B cell (primary cell): ENCODE results near the gene TSSK6. TPM values are rescaled to one million over a fixed set of nuclear protein-coding genes. Genes with fewer than 3 reads are reported as not detected.

ENCODE experiments used
- ATAC-seq: fragments of 200-7000 bp; cut with Tn5 transposase; one replicate; pipeline ENCODE4 v1.10.0; 2021; ENCODE audit warnings: low read depth, mild to moderate bottlenecking, moderate number of reproducible peaks, moderate library complexity
- CTCF ChIA-PET: fragments of 350-600 bp; sonication (Branson Sonifier 250); formaldehyde crosslinking; loops from one replicate; lab custom pipeline; 2021; ENCODE audit warnings: antibody characterized with exemption, inconsistent platforms; lab: Charles Lee
- POLR2A ChIA-PET: fragments of 350-600 bp; sonication (Branson Sonifier 250); formaldehyde crosslinking; loops from one replicate; lab custom pipeline; 2021; ENCODE audit warnings: antibody characterized with exemption; lab: Charles Lee
- DNase-seq: peaks from one replicate; pipeline ENCODE4 v3.0.0; 2013
- H2AFZ ChIP-seq: 2 replicates; pipeline ENCODE4 v1.6.1; 2012; ENCODE audit warnings: mild to moderate bottlenecking, low read depth, low read length; ENCODE audit not compliant: insufficient read depth, poor library complexity, severe bottlenecking
- H3K27ac ChIP-seq, 2 donors: 1 replicate in 1 of 2; 2 replicates in 1 of 2; pipeline ENCODE4 v1.5.1; 2012 to 2013; ENCODE audit warnings: low read length in 2 of 2, mild to moderate bottlenecking in 2 of 2, moderate library complexity in 1 of 2
- H3K27me3 ChIP-seq, 4 experiments: fragments of 200-600 bp in 1 of 4; sonication (generic) in 1 of 4; replicated peaks in 1 of 4; 1 replicate in 2 of 4; 2 replicates in 2 of 4; pipeline versions ENCODE4 v1.6.1 to v1.7.0; 2013 to 2016; ENCODE audit warnings: low read length in 3 of 4, mild to moderate bottlenecking in 2 of 4, mixed read lengths in 1 of 4, moderate library complexity in 1 of 4; ENCODE audit not compliant: insufficient read depth in 4 of 4, control insufficient read depth in 3 of 4; ENCODE audit errors: control extremely low read depth in 1 of 4
- H3K36me3 ChIP-seq, 2 experiments: replicated peaks in 1 of 2; 1 replicate in 1 of 2; 2 replicates in 1 of 2; pipeline versions ENCODE4 v1.6.1 to v1.7.1; 2013; ENCODE audit warnings: low read length in 1 of 2; ENCODE audit not compliant: insufficient read depth in 2 of 2, control insufficient read depth in 1 of 2; ENCODE audit errors: control extremely low read depth in 1 of 2, extremely low read depth in 1 of 2
- H3K4me1 ChIP-seq, 2 donors: fragments of 200-600 bp in 1 of 2; sonication (generic) in 1 of 2; 1 replicate in 1 of 2; 2 replicates in 1 of 2; pipeline versions ENCODE4 v1.5.1 to v1.6.1; 2013 to 2017; ENCODE audit warnings: low read length in 2 of 2; ENCODE audit not compliant: control insufficient read depth in 2 of 2, insufficient read depth in 2 of 2
- H3K4me2 ChIP-seq: replicated peaks from 2 replicates; pipeline ENCODE3; 2012; ENCODE audit warnings: mild to moderate bottlenecking, low read depth, low read length; ENCODE audit not compliant: poor library complexity, severe bottlenecking
- H3K4me3 ChIP-seq, 5 experiments: fragments of 200-600 bp in 1 of 5; sonication (generic) in 1 of 5; 1 replicate in 3 of 5; 2 replicates in 2 of 5; pipeline versions ENCODE4 v1.5.1 to v1.7.0; 2011 to 2016; ENCODE audit warnings: low read length in 4 of 5, mild to moderate bottlenecking in 4 of 5, low read depth in 2 of 5, control low read depth in 1 of 5, moderate library complexity in 1 of 5; ENCODE audit not compliant: insufficient read depth in 1 of 5; ENCODE audit errors: control extremely low read depth in 1 of 5, extremely low read depth in 1 of 5
- H3K79me2 ChIP-seq: fragments of 200-600 bp; sonication (generic); one replicate; pipeline ENCODE4 v1.6.0; 2016; ENCODE audit warnings: low read length; ENCODE audit not compliant: control insufficient read depth, insufficient read depth
- H3K9ac ChIP-seq: fragments of 200-600 bp; sonication (generic); 2 replicates; pipeline ENCODE4 v1.6.1; 2017; ENCODE audit warnings: mild to moderate bottlenecking, low read length, moderate library complexity
- H3K9me3 ChIP-seq, 3 donors: one replicate each; pipeline versions ENCODE4 v1.6.1 to v1.7.1; 2013; ENCODE audit warnings: low read length in 2 of 3; ENCODE audit not compliant: control insufficient read depth in 2 of 3, insufficient read depth in 1 of 3; ENCODE audit errors: control extremely low read depth in 1 of 3
- H4K20me1 ChIP-seq: 2 replicates; pipeline ENCODE4 v1.6.0; 2012; ENCODE audit warnings: mild to moderate bottlenecking, low read length; ENCODE audit not compliant: insufficient read depth, control insufficient read depth, poor library complexity, severe bottlenecking
- H3K27ac Mint-ChIP-seq: one replicate; pipeline ENCODE4 v1.8.0; 2021; ENCODE audit warnings: mixed read lengths
- H3K27me3 Mint-ChIP-seq: one replicate; pipeline ENCODE4 v1.8.0; 2021; ENCODE audit warnings: mixed read lengths
- H3K4me1 Mint-ChIP-seq: one replicate; pipeline ENCODE4 v1.8.0; 2021; ENCODE audit warnings: mixed read lengths
- H3K4me3 Mint-ChIP-seq: one replicate; pipeline ENCODE4 v1.8.0; 2021; ENCODE audit warnings: mixed read lengths
- H3K9me3 Mint-ChIP-seq: one replicate; pipeline ENCODE4 v1.8.0; 2022; ENCODE audit warnings: mixed read lengths; ENCODE audit not compliant: insufficient read depth
- CTCF ChIP-seq: fragments of 200-600 bp; IDR thresholded peaks from one replicate; pipeline ENCODE4 v1.8.0; 2022; ENCODE audit warnings: antibody characterized with exemption, mild to moderate bottlenecking
- EZH2 ChIP-seq: IDR thresholded peaks from 2 replicates; pipeline ENCODE4 v1.6.1; 2012; ENCODE audit warnings: borderline replicate concordance, low read depth, mild to moderate bottlenecking, moderate library complexity, low read length; ENCODE audit not compliant: insufficient read depth, poor library complexity, severe bottlenecking
- WGBS: methylation state at CpG from one replicate; pipeline ENCODE4 v1.1.5; 2013; ENCODE audit warnings: missing lambda C conversion rate; ENCODE audit not compliant: insufficient coverage; 5-methylcytosine and 5-hydroxymethylcytosine counted together
- intact Hi-C: fragments of 100-400 bp; cut with micrococcal nuclease; formaldehyde crosslinking; loops from one replicate; pipeline ENCODE4 v1.10.0; 2022
- polyA plus RNA-seq: library from polyadenylated mRNA; depleted of rRNA; stranded (reverse); fragments of >200 nt; gene quantifications from 2 replicates; pipeline ENCODE4 v1.2.3, GENCODE V29; 2012
- total RNA-seq, 2 donors: library from RNA; stranded (reverse); fragments of 120-200 nt in 1 of 2; gene quantifications; 1 replicate in 1 of 2; 2 replicates in 1 of 2; pipeline versions ENCODE4 v1.2.3 to v1.2.4, GENCODE V29; 2013 to 2022

Gene TSSK6
- total and polyA plus RNA-seq, 2 donors (not counting 1 experiment from before 2014, with no cell fraction given): 8.9 to 9.6 TPM

GRCh38 chr19:19528721-19529490, 13.6 kb upstream of the TSSK6 start, which contains the start of gene YJEFN3:
TSS of gene YJEFN3 (plus strand) at chr19:19528911. CDS start at chr19:19528933, 22 bp downstream.
- Histone ChIP-seq H3K4me2 (no peak within 1 kb of the TSS), H3K9ac (no peak within 1 kb of the TSS), H3K27ac (no peak within 1 kb of the TSS), H3K4me1 (peaks cover 15 to 41% of the 10 kb centered on the region in 2 donors), H2AFZ (no peak within 1 kb of the TSS), H3K36me3 (peaks cover 0 to 29% of the 10 kb centered on the region in 2 experiments), H3K9me3 (peaks cover 0 to 3% (median 0%) of the 10 kb centered on the region in 3 donors), H4K20me1 (peaks cover 34% of the 10 kb centered on the region), H3K79me2 (peaks cover 31% of the 10 kb centered on the region), H3K27me3 (no peaks in the 10 kb centered on the region), H3K4me3 (no peak within 1 kb of the TSS)
- Mint-ChIP-seq H3K9me3 (no peaks in the 10 kb centered on the region), H3K4me1 (peaks cover 23% of the 10 kb centered on the region), H3K4me3 (no peak within 1 kb of the TSS), H3K27me3 (no peaks in the 10 kb centered on the region), H3K27ac (peak within 1 kb of the TSS; percentile 59)
- CTCF ChIA-PET: interaction anchor here (4.8 to 7.5 kb wide), 2 partner anchors 116 to 430 kb away, joined by 49 to 88 read pairs; partner anchors contain the start of gene GMIP
- DNase-seq (no peak), ATAC-seq (no peak)
- WGBS: 95% methylated on average over 40 of the region's 50 CpGs
- TF ChIP-seq CTCF (no peak), EZH2 (no peak)
- POLR2A ChIA-PET: interaction anchor here (1.1 kb wide), 2 partner anchors 100 to 115 kb away, joined by 3 to 13 read pairs; partner anchors contain the start of gene GMIP
- intact Hi-C loops: no loop called here
